ENCODE measurements around the gene AGMAT. TPM values are rescaled to one million over a fixed set of nuclear protein-coding genes. Genes with fewer than 3 reads are reported as not detected.

The AGMAT gene
- total and polyA plus RNA-seq, 2 of the 4 experiments (the other 2 are of a cell fraction), result 0.18 to 0.26 TPM

GRCh38 chr1:15598436-15598835, 13.6 kb upstream of the AGMAT start:
- WGBS, 2 experiments (ENCODE audit: extremely low coverage in 2 of 2, insufficient read length in 1 of 2), result no CpG with 5 or more reads among the region's 2 CpGs
- intact Hi-C loops (cut with micrococcal nuclease) (loop anchor here (5.0 kb wide), 1 partner anchor 104 kb away; no protein-coding TSS in a partner anchor), in situ Hi-C loops (cut with MboI; ENCODE audit: low sequenced_read_pairs) (loop anchor here (5.0 kb wide), 1 partner anchor 144 kb away; the partner anchor contains the start of gene TMEM82), dilution Hi-C loops (cut with HindIII; ENCODE audit: low sequenced_read_pairs, unreplicated experiment) (no loop called here)
- no peak overlapping the region for H4K8ac ChIP-seq (ENCODE audit: low read depth in 2 of 2, low read length in 2 of 2)
- H3K18ac ChIP-seq (ENCODE audit: low read depth, low read length), result no peak overlapping the region
- no peak overlapping the region for H2BK20ac ChIP-seq (ENCODE audit: low read depth, low read length)
- no peak overlapping the region for H2AK9ac ChIP-seq (replicated peaks; ENCODE audit: low read depth, low read length, poor library complexity)
- no peak overlapping the region for H2AK5ac ChIP-seq (ENCODE audit: low read depth, low read length)
- H3K27ac ChIP-seq (ENCODE audit: insufficient read depth, low read length), result no peak overlapping the region
- no peaks in the 10 kb centered on the region; a peak in 1 of 4 replicates for H3K79me1 ChIP-seq (ENCODE audit: low read depth in 1 of 2, low read length in 2 of 2)
- H3K9ac ChIP-seq (ENCODE audit: low read depth, low read length), result no peak overlapping the region
- H3K9me3 ChIP-seq (ENCODE audit: control insufficient read depth, insufficient read depth, low read length), result no peaks in the 10 kb centered on the region
- ChIA-PET POLR2A (ENCODE audit: unreplicated experiment) (no interaction called here), CTCF (no interaction called here)
- H4K5ac ChIP-seq (ENCODE audit: low read depth, low read length), result no peak overlapping the region
- no peak overlapping the region for H3K4me2 ChIP-seq (ENCODE audit: low read depth, low read length)
- H2BK120ac ChIP-seq (ENCODE audit: low read depth, low read length), result no peak overlapping the region
- no peaks in the 10 kb centered on the region for H3K36me3 ChIP-seq (ENCODE audit: control insufficient read depth, insufficient read depth, low read length)
- H3K23ac ChIP-seq (ENCODE audit: low read depth, low read length), result no peak overlapping the region
- no peak overlapping the region for H3K4me3 ChIP-seq (ENCODE audit: insufficient read depth, low read depth, low read length)
- H3K9me1 ChIP-seq (ENCODE audit: insufficient read depth, low read length), result no peaks in the 10 kb centered on the region
- DNase-seq, result no peak
- no peaks in the 10 kb centered on the region for H3K27me3 ChIP-seq (ENCODE audit: control insufficient read depth, insufficient read depth, low read length)
- H3K4me1 ChIP-seq (ENCODE audit: control insufficient read depth, insufficient read depth, low read length), result no peaks in the 10 kb centered on the region; the same call in 1 of the 2 replicates
- no peaks in the 10 kb centered on the region for H4K20me1 ChIP-seq (ENCODE audit: insufficient read depth, low read length)
- H3K14ac ChIP-seq (replicated peaks; ENCODE audit: low read depth, low read length), result no peak overlapping the region
- no peak overlapping the region for H3K56ac ChIP-seq (ENCODE audit: extremely low read depth, insufficient read depth, low read length)
- H4K91ac ChIP-seq (ENCODE audit: insufficient read depth, low read depth, low read length), result no peak overlapping the region
- no peak overlapping the region for H2AFZ ChIP-seq (replicated peaks; ENCODE audit: low read length, poor library complexity)
- no peak overlapping the region for H2BK15ac ChIP-seq (ENCODE audit: low read depth, low read length)
- no peak for ATAC-seq (ENCODE audit: low read depth)
- H2BK5ac ChIP-seq (ENCODE audit: low read depth, low read length, poor library complexity, severe bottlenecking), result no peak overlapping the region
- BruUV-seq (replicated peaks), result no TSS peak
- no peak overlapping the region for H3K4ac ChIP-seq (ENCODE audit: low read depth, low read length)
- no peak for TF ChIP-seq MAZ (IDR thresholded peaks at IDR 0.05; ENCODE audit: borderline replicate concordance, low read depth, low read length)
- no peak for TF ChIP-seq RCOR1 (IDR thresholded peaks at IDR 0.05; ENCODE audit: insufficient replicate concordance, low read length)
- TF ChIP-seq ELK1 (IDR thresholded peaks at IDR 0.05; ENCODE audit: borderline replicate concordance, low read depth, low read length), result no peak
- no peak for TF ChIP-seq CEBPB (IDR thresholded peaks at IDR 0.05; ENCODE audit: low read depth, low read length)
- no peak for TF ChIP-seq RAD21 (IDR thresholded peaks at IDR 0.05; ENCODE audit: low read length)
- TF ChIP-seq FOS (IDR thresholded peaks at IDR 0.05; ENCODE audit: low read depth, low read length), result no peak
- no peak for TF ChIP-seq USF2 (IDR thresholded peaks at IDR 0.05; ENCODE audit: low read depth, low read length)
- no peak for TF ChIP-seq RFX5 (IDR thresholded peaks at IDR 0.05; ENCODE audit: low read depth, low read length)
- no peak for TF ChIP-seq CTCF (conservative IDR thresholded peaks at IDR 0.05; ENCODE audit: low read depth, low read length)
- TF ChIP-seq POLR2A (IDR thresholded peaks at IDR 0.05; ENCODE audit: low read depth, low read length), result no peak
- TF ChIP-seq SMC3 (IDR thresholded peaks at IDR 0.05; ENCODE audit: low read depth, low read length), result no peak
- no peak for TF ChIP-seq CHD1 (IDR thresholded peaks at IDR 0.05; ENCODE audit: low read depth, low read length)
- no peak for TF ChIP-seq BHLHE40 (IDR thresholded peaks at IDR 0.05; ENCODE audit: low read depth, low read length)
- TF ChIP-seq MXI1 (IDR thresholded peaks at IDR 0.05; ENCODE audit: borderline replicate concordance, low read depth, low read length), result no peak
- no peak for TF ChIP-seq NFE2L2 (IDR thresholded peaks at IDR 0.05; ENCODE audit: low read depth, low read length)
- TF ChIP-seq MAFK (IDR thresholded peaks at IDR 0.05; ENCODE audit: low read depth, low read length), result no peak

All from IMR-90 (cell line).